ENCODE results near the gene LMF2.
"Not testable (repeated sequence)": the region's sequence is repeated elsewhere in the genome, so short reads cannot be mapped to it uniquely, and the experiment has no call there.

Gene LMF2

DNA sequence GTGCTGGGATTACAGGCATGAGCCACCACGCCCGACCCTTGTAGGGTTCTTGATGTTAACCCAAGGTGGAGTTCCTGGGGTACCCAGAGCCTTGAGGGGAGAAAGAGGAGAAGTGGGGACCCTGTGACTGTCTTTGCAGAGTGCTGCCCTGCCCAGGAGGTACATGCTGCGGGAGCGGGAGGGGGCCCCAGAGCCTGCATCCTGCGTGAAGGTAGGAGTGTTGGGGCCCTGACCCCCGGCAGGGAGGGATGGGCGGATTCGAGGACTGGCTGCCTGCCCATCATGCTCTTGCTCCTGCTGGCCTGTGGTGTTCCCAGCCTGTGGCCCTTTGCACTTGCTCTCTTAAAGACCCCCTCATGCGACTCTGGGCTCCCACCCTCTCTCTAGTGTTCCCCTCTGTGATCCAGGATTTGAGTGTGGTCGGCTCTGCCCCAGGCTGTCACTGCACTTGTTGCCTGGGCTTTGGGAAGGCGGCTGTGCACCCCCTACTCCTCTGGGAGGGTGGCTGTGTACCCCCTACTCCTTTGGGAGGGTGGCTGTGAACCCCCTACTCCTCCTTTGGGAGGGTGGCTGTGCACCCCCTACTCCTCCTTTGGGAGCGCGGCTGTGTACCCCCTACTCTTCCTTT is 13.4 kb upstream of the LMF2 start:
- H3K4me2 ChIP-seq (ENCODE audit: low read length): no peak overlapping the region
- no peak overlapping the region for H3K9ac ChIP-seq (ENCODE audit: low read depth, low read length)
- H3K4me3 ChIP-seq (ENCODE audit: low read length): no peak overlapping the region
- H3K27me3 ChIP-seq (ENCODE audit: control insufficient read depth, insufficient read depth, low read length): no peaks in the 10 kb centered on the region
- no peaks in the 10 kb centered on the region for H3K9me3 ChIP-seq (replicated peaks; ENCODE audit: low read length)
- H3K4me1 ChIP-seq (ENCODE audit: control insufficient read depth, insufficient read depth, low read length): peaks cover 15% of the 10 kb centered on the region
- H3K36me3 ChIP-seq (ENCODE audit: insufficient read depth, low read length): peaks cover 63% of the 10 kb centered on the region

- H3K36me3 ChIP-seq (ENCODE audit: insufficient read depth, low read length): peaks cover 63% of the 10 kb centered on the region
- not testable (repeated sequence) for H3K9me3 ChIP-seq (replicated peaks; ENCODE audit: low read length); H3K4me3 ChIP-seq (ENCODE audit: low read length); H3K9ac ChIP-seq (ENCODE audit: low read depth, low read length); H3K4me2 ChIP-seq (ENCODE audit: low read length); H3K27me3 ChIP-seq (ENCODE audit: control insufficient read depth, insufficient read depth, low read length)
- peaks cover 15% of the 10 kb centered on the region for H3K4me1 ChIP-seq (ENCODE audit: control insufficient read depth, insufficient read depth, low read length)
Observed at GRCh38 chr22:50520184-50520583, 12.7 kb upstream of the LMF2 start.

GRCh38 chr22:50519151-50519550 is 11.6 kb upstream of the LMF2 start:
- Histone ChIP-seq H3K4me2 (ENCODE audit: low read length) (no peak overlapping the region), H3K9me3 (replicated peaks; ENCODE audit: low read length) (no peaks in the 10 kb centered on the region), H3K4me1 (ENCODE audit: control insufficient read depth, insufficient read depth, low read length) (peaks cover 7% of the 10 kb centered on the region), H3K9ac (ENCODE audit: low read depth, low read length) (no peak overlapping the region), H3K27me3 (ENCODE audit: control insufficient read depth, insufficient read depth, low read length) (no peaks in the 10 kb centered on the region), H3K4me3 (ENCODE audit: low read length) (no peak overlapping the region), H3K36me3 (ENCODE audit: insufficient read depth, low read length) (peaks cover 59% of the 10 kb centered on the region)

GRCh38 chr22:50518606-50519005 is 11.1 kb upstream of the LMF2 start:
- H3K9me3 ChIP-seq (replicated peaks; ENCODE audit: low read length): no peaks in the 10 kb centered on the region
- H3K27me3 ChIP-seq (ENCODE audit: control insufficient read depth, insufficient read depth, low read length): no peaks in the 10 kb centered on the region
- H3K36me3 ChIP-seq (ENCODE audit: insufficient read depth, low read length): peaks cover 54% of the 10 kb centered on the region
- H3K4me2 ChIP-seq (ENCODE audit: low read length): no peak overlapping the region
- no peak overlapping the region for H3K4me3 ChIP-seq (ENCODE audit: low read length)
- peaks cover 1% of the 10 kb centered on the region for H3K4me1 ChIP-seq (ENCODE audit: control insufficient read depth, insufficient read depth, low read length)
- no peak overlapping the region for H3K9ac ChIP-seq (ENCODE audit: low read depth, low read length)

GRCh38 chr22:50517495-50518260 is 10.2 kb upstream of the LMF2 start:
- H3K27me3 ChIP-seq (ENCODE audit: control insufficient read depth, insufficient read depth, low read length): no peaks in the 10 kb centered on the region
- peaks cover 45% of the 10 kb centered on the region for H3K36me3 ChIP-seq (ENCODE audit: insufficient read depth, low read length)
- no peak overlapping the region for H3K4me3 ChIP-seq (ENCODE audit: low read length)
- H3K9ac ChIP-seq (ENCODE audit: low read depth, low read length): no peak overlapping the region
- H3K4me2 ChIP-seq (ENCODE audit: low read length): no peak overlapping the region
- no peaks in the 10 kb centered on the region for H3K4me1 ChIP-seq (ENCODE audit: control insufficient read depth, insufficient read depth, low read length)
- no peaks in the 10 kb centered on the region for H3K9me3 ChIP-seq (replicated peaks; ENCODE audit: low read length)

- no peaks in the 10 kb centered on the region for H3K9me3 ChIP-seq (replicated peaks; ENCODE audit: low read length)
- H3K4me1 ChIP-seq (ENCODE audit: control insufficient read depth, insufficient read depth, low read length): no peaks in the 10 kb centered on the region
- no peaks in the 10 kb centered on the region for H3K27me3 ChIP-seq (ENCODE audit: control insufficient read depth, insufficient read depth, low read length)
- H3K4me2 ChIP-seq (ENCODE audit: low read length): no peak overlapping the region
- no peak overlapping the region for H3K9ac ChIP-seq (ENCODE audit: low read depth, low read length)
- no peak overlapping the region for H3K4me3 ChIP-seq (ENCODE audit: low read length)
- peaks cover 40% of the 10 kb centered on the region for H3K36me3 ChIP-seq (ENCODE audit: insufficient read depth, low read length)
Observed at GRCh38 chr22:50516891-50517290, 9.4 kb upstream of the LMF2 start.

DNA sequence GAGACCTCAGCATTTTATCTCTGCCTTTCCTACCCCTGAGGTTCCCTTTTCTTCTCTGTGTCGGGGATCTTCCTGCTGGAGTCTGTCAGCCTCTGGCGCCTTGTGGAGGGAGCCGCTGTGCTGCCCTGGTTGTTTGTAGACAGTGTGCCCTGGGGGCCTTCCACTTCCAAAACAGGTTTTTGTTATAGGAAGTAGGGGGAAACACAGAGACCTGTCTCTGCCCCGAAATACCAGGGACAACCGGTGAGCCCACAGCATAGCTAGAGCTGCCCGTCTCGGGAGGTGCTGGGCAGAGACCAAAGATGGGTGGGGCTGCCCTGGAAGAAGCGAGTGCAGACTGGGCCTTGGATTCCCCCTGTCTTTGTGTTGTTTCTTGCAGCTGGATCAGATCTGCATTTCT is 8.6 kb upstream of the LMF2 start:
- Histone ChIP-seq H3K36me3 (ENCODE audit: insufficient read depth, low read length) (peaks cover 34% of the 10 kb centered on the region), H3K27me3 (ENCODE audit: control insufficient read depth, insufficient read depth, low read length) (no peaks in the 10 kb centered on the region), H3K4me3 (ENCODE audit: low read length) (no peak overlapping the region), H3K4me2 (ENCODE audit: low read length) (no peak overlapping the region), H3K9me3 (replicated peaks; ENCODE audit: low read length) (no peaks in the 10 kb centered on the region), H3K9ac (ENCODE audit: low read depth, low read length) (no peak overlapping the region), H3K4me1 (ENCODE audit: control insufficient read depth, insufficient read depth, low read length) (no peaks in the 10 kb centered on the region)

GRCh38 chr22:50513175-50513574 is 5.7 kb upstream of the LMF2 start:
- H3K36me3 ChIP-seq (ENCODE audit: insufficient read depth, low read length): peaks cover 18% of the 10 kb centered on the region
- no peak overlapping the region for H3K9ac ChIP-seq (ENCODE audit: low read depth, low read length)
- no peaks in the 10 kb centered on the region for H3K9me3 ChIP-seq (replicated peaks; ENCODE audit: low read length)
- no peak overlapping the region for H3K4me3 ChIP-seq (ENCODE audit: low read length)
- H3K27me3 ChIP-seq (ENCODE audit: control insufficient read depth, insufficient read depth, low read length): no peaks in the 10 kb centered on the region
- H3K4me1 ChIP-seq (ENCODE audit: control insufficient read depth, insufficient read depth, low read length): peaks cover 11% of the 10 kb centered on the region
- no peak overlapping the region for H3K4me2 ChIP-seq (ENCODE audit: low read length)

DNA sequence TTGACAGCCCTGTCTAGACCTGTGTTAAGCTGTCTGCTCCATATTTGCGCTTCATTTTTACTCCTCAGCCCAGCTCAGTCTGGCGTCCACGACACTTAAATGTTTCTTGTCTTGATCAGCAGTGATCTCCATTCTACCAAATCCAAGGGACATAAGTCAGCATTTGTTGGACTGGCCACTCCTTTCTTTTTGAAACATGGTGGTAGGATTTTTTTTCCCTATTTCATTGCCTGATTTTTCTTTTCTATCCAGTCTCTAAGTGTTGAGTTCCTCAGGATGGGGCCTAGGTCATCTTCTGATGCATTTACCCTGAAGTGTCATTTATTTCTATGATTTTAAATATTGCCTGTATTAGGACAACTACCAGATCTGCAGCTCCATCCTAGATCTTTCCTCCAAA is 1.4 kb upstream of the LMF2 start:
- Histone ChIP-seq H3K9ac (ENCODE audit: low read depth, low read length) (peak overlapping the region; percentile 84), H3K4me1 (ENCODE audit: control insufficient read depth, insufficient read depth, low read length) (peaks cover 17% of the 10 kb centered on the region)

GRCh38 chr22:50507991-50508884 is 736 bp upstream of the LMF2 start, which contains the start of gene NCAPH2:
NCAPH2 (plus strand) TSS chr22:50508224; CDS start chr22:50508338, 114 bp downstream.
- H3K4me2 ChIP-seq (ENCODE audit: low read length): peak within 1 kb of the TSS; percentile 100
- H3K27me3 ChIP-seq (ENCODE audit: control insufficient read depth, insufficient read depth, low read length): no peaks in the 10 kb centered on the region
- peak within 1 kb of the TSS; percentile 100 for H3K4me3 ChIP-seq (ENCODE audit: low read length)
- peak within 1 kb of the TSS; percentile 96 for H3K9ac ChIP-seq (ENCODE audit: low read depth, low read length)
- no peaks in the 10 kb centered on the region for H3K9me3 ChIP-seq (replicated peaks; ENCODE audit: low read length)
- H3K36me3 ChIP-seq (ENCODE audit: insufficient read depth, low read length): peaks cover 15% of the 10 kb centered on the region
- H3K4me1 ChIP-seq (ENCODE audit: control insufficient read depth, insufficient read depth, low read length): peaks cover 17% of the 10 kb centered on the region

More for the DNA sequence above, 1.4 kb upstream of the LMF2 start:
- peak overlapping the region; percentile 100 for H3K4me3 ChIP-seq (ENCODE audit: low read length)
- H3K27me3 ChIP-seq (ENCODE audit: control insufficient read depth, insufficient read depth, low read length): no peaks in the 10 kb centered on the region
- peaks cover 15% of the 10 kb centered on the region for H3K36me3 ChIP-seq (ENCODE audit: insufficient read depth, low read length)
- H3K9me3 ChIP-seq (replicated peaks; ENCODE audit: low read length): no peaks in the 10 kb centered on the region
- H3K4me2 ChIP-seq (ENCODE audit: low read length): peak overlapping the region; percentile 96
